ENCODE results near the gene HIP1. TPM values are rescaled to one million over a fixed set of nuclear protein-coding genes. Genes with fewer than 3 reads are reported as not detected.

The HIP1 gene
- total and polyA plus RNA-seq, 4 donors, result 10.6 to 87.9 (median 43.3) TPM

GRCh38 chr7:75584354-75584753, 154.4 kb downstream of the HIP1 start:
- intact Hi-C loops (cut with DNase I), result no loop called here
- Histone ChIP-seq H3K27ac (ENCODE audit: low read depth in 1 of 2, low read length in 2 of 2) (no peak overlapping the region), H3K36me3 (ENCODE audit: control insufficient read depth in 1 of 2, insufficient read depth in 2 of 2, low read length in 1 of 2) (peaks cover 0 to 17% of the 10 kb centered on the region in 2 donors), H3K9me3 (ENCODE audit: control insufficient read depth, low read length) (no peaks in the 10 kb centered on the region), H3K4me1 (ENCODE audit: control insufficient read depth in 1 of 2, insufficient read depth in 2 of 2, low read length in 2 of 2) (no peaks in the 10 kb centered on the region), H3K27me3 (ENCODE audit: control insufficient read depth in 1 of 2, insufficient read depth in 2 of 2, low read length in 1 of 2) (no peaks in the 10 kb centered on the region), H3K4me3 (ENCODE audit: low read length in 2 of 2) (no peak overlapping the region)
- DNase-seq (no peak), ATAC-seq (ENCODE audit: low FRiP score) (no peak)
- 90 to 94% methylated on average over 5 of the region's 5 CpGs for WGBS, 2 donors

GRCh38 chr7:75583255-75583654, 155.5 kb downstream of the HIP1 start:
- no peak overlapping the region for H3K27ac ChIP-seq (ENCODE audit: low read depth in 1 of 2, low read length in 2 of 2)
- ATAC-seq (ENCODE audit: low FRiP score) (no peak), DNase-seq (no peak)
- H3K27me3 ChIP-seq (ENCODE audit: control insufficient read depth in 1 of 2, insufficient read depth in 2 of 2, low read length in 1 of 2), result no peaks in the 10 kb centered on the region
- intact Hi-C loops (cut with DNase I), result no loop called here
- H3K4me1 ChIP-seq (ENCODE audit: control insufficient read depth in 1 of 2, insufficient read depth in 2 of 2, low read length in 2 of 2), result no peaks in the 10 kb centered on the region
- peaks cover 0 to 15% of the 10 kb centered on the region in 2 donors for H3K36me3 ChIP-seq (ENCODE audit: control insufficient read depth in 1 of 2, insufficient read depth in 2 of 2, low read length in 1 of 2)
- 89% methylated on average over 12 of the region's 12 CpGs for WGBS, 2 donors
- no peak overlapping the region for H3K4me3 ChIP-seq (ENCODE audit: low read length in 2 of 2)
- no peaks in the 10 kb centered on the region for H3K9me3 ChIP-seq (ENCODE audit: control insufficient read depth, low read length)

- Histone ChIP-seq H3K9me3 (ENCODE audit: control insufficient read depth, low read length) (no peaks in the 10 kb centered on the region), H3K27ac (ENCODE audit: low read depth in 1 of 2, low read length in 2 of 2) (no peak overlapping the region), H3K27me3 (ENCODE audit: control insufficient read depth in 1 of 2, insufficient read depth in 2 of 2, low read length in 1 of 2) (no peaks in the 10 kb centered on the region), H3K36me3 (ENCODE audit: control insufficient read depth in 1 of 2, insufficient read depth in 2 of 2, low read length in 1 of 2) (peaks cover 0 to 12% of the 10 kb centered on the region in 2 donors), H3K4me1 (ENCODE audit: control insufficient read depth in 1 of 2, insufficient read depth in 2 of 2, low read length in 2 of 2) (no peaks in the 10 kb centered on the region), H3K4me3 (ENCODE audit: low read length in 2 of 2) (no peak overlapping the region)
- intact Hi-C loops (cut with DNase I), result no loop called here
- WGBS, 2 donors, result 64% methylated on average over 6 of the region's 6 CpGs
- no peak for DNase-seq
- no peak for ATAC-seq (ENCODE audit: low FRiP score)
Measured at GRCh38 chr7:75579899-75580298, 158.8 kb downstream of the HIP1 start.

GRCh38 chr7:75578081-75578480, 160.7 kb downstream of the HIP1 start:
- DNase-seq, result no peak
- no peak for ATAC-seq (ENCODE audit: low FRiP score)
- 89 to 91% methylated on average over 7 of the region's 7 CpGs for WGBS, 2 donors
- Histone ChIP-seq H3K27ac (ENCODE audit: low read depth in 1 of 2, low read length in 2 of 2) (no peak overlapping the region), H3K27me3 (ENCODE audit: control insufficient read depth in 1 of 2, insufficient read depth in 2 of 2, low read length in 1 of 2) (no peaks in the 10 kb centered on the region), H3K9me3 (ENCODE audit: control insufficient read depth, low read length) (no peaks in the 10 kb centered on the region), H3K4me3 (ENCODE audit: low read length in 2 of 2) (no peak overlapping the region), H3K4me1 (ENCODE audit: control insufficient read depth in 1 of 2, insufficient read depth in 2 of 2, low read length in 2 of 2) (no peaks in the 10 kb centered on the region), H3K36me3 (ENCODE audit: control insufficient read depth in 1 of 2, insufficient read depth in 2 of 2, low read length in 1 of 2) (peaks cover 0 to 17% of the 10 kb centered on the region in 2 donors)
- intact Hi-C loops (cut with DNase I), result no loop called here

GRCh38 chr7:75575488-75576121, 163.1 kb downstream of the HIP1 start:
- Histone ChIP-seq H3K9me3 (ENCODE audit: control insufficient read depth, low read length) (no peaks in the 10 kb centered on the region), H3K27ac (ENCODE audit: low read depth in 1 of 2, low read length in 2 of 2) (no peak overlapping the region), H3K27me3 (ENCODE audit: control insufficient read depth in 1 of 2, insufficient read depth in 2 of 2, low read length in 1 of 2) (no peaks in the 10 kb centered on the region), H3K4me1 (ENCODE audit: control insufficient read depth in 1 of 2, insufficient read depth in 2 of 2, low read length in 2 of 2) (no peaks in the 10 kb centered on the region), H3K36me3 (ENCODE audit: control insufficient read depth in 1 of 2, insufficient read depth in 2 of 2, low read length in 1 of 2) (peaks cover 0 to 13% of the 10 kb centered on the region in 2 donors), H3K4me3 (ENCODE audit: low read length in 2 of 2) (no peak overlapping the region)
- WGBS, 2 donors, result 73 to 78% methylated on average over 13 of the region's 13 CpGs
- intact Hi-C loops (cut with DNase I), result no loop called here
- no peak for DNase-seq
- ATAC-seq (ENCODE audit: low FRiP score), result no peak

- no peaks in the 10 kb centered on the region for H3K9me3 ChIP-seq (ENCODE audit: control insufficient read depth, low read length)
- no peak overlapping the region for H3K4me3 ChIP-seq (ENCODE audit: low read length in 2 of 2)
- intact Hi-C loops (cut with DNase I), result no loop called here
- H3K27me3 ChIP-seq (ENCODE audit: control insufficient read depth in 1 of 2, insufficient read depth in 2 of 2, low read length in 1 of 2), result no peaks in the 10 kb centered on the region
- H3K27ac ChIP-seq (ENCODE audit: low read depth in 1 of 2, low read length in 2 of 2), result no peak overlapping the region
- ATAC-seq (ENCODE audit: low FRiP score) (no peak), DNase-seq (no peak)
- H3K4me1 ChIP-seq (ENCODE audit: control insufficient read depth in 1 of 2, insufficient read depth in 2 of 2, low read length in 2 of 2), result no peaks in the 10 kb centered on the region
- WGBS, 2 donors, result 93 to 94% methylated on average over 14 of the region's 14 CpGs
- H3K36me3 ChIP-seq (ENCODE audit: control insufficient read depth in 1 of 2, insufficient read depth in 2 of 2, low read length in 1 of 2), result peaks cover 0 to 8% of the 10 kb centered on the region in 2 donors
Measured at GRCh38 chr7:75573477-75574019, 165.2 kb downstream of the HIP1 start.

GRCh38 chr7:75572814-75573213, 165.9 kb downstream of the HIP1 start:
- H3K36me3 ChIP-seq (ENCODE audit: control insufficient read depth in 1 of 2, insufficient read depth in 2 of 2, low read length in 1 of 2), result peaks cover 0 to 8% of the 10 kb centered on the region in 2 donors
- intact Hi-C loops (cut with DNase I), result no loop called here
- H3K4me3 ChIP-seq (ENCODE audit: low read length in 2 of 2), result no peak overlapping the region
- H3K9me3 ChIP-seq (ENCODE audit: control insufficient read depth, low read length), result no peaks in the 10 kb centered on the region
- 92 to 93% methylated on average over 11 of the region's 11 CpGs for WGBS, 2 donors
- H3K27ac ChIP-seq (ENCODE audit: low read depth in 1 of 2, low read length in 2 of 2), result no peak overlapping the region
- no peaks in the 10 kb centered on the region for H3K4me1 ChIP-seq (ENCODE audit: control insufficient read depth in 1 of 2, insufficient read depth in 2 of 2, low read length in 2 of 2)
- ATAC-seq (ENCODE audit: low FRiP score), result no peak
- DNase-seq, result no peak
- no peaks in the 10 kb centered on the region for H3K27me3 ChIP-seq (ENCODE audit: control insufficient read depth in 1 of 2, insufficient read depth in 2 of 2, low read length in 1 of 2)

- H3K27ac ChIP-seq (ENCODE audit: low read depth in 1 of 2, low read length in 2 of 2), result no peak overlapping the region
- ATAC-seq (ENCODE audit: low FRiP score), result no peak
- WGBS, 2 donors, result 87 to 97% methylated on average over 4 to 5 of the region's 5 CpGs
Measured at GRCh38 chr7:75572396-75572795, 166.3 kb downstream of the HIP1 start.

GRCh38 chr7:75571209-75571608, 167.5 kb downstream of the HIP1 start:
- no peaks in the 10 kb centered on the region for H3K27me3 ChIP-seq (ENCODE audit: control insufficient read depth in 1 of 2, insufficient read depth in 2 of 2, low read length in 1 of 2)
- peaks cover 0 to 10% of the 10 kb centered on the region in 2 donors for H3K36me3 ChIP-seq (ENCODE audit: control insufficient read depth in 1 of 2, insufficient read depth in 2 of 2, low read length in 1 of 2)
- DNase-seq (no peak), ATAC-seq (ENCODE audit: low FRiP score) (no peak)
- no peaks in the 10 kb centered on the region for H3K9me3 ChIP-seq (ENCODE audit: control insufficient read depth, low read length)
- WGBS, 2 donors, result 96 to 98% methylated on average over 4 of the region's 4 CpGs
- no peak overlapping the region for H3K27ac ChIP-seq (ENCODE audit: low read depth in 1 of 2, low read length in 2 of 2)
- intact Hi-C loops (cut with DNase I), result no loop called here
- H3K4me3 ChIP-seq (ENCODE audit: low read length in 2 of 2), result no peak overlapping the region
- H3K4me1 ChIP-seq (ENCODE audit: control insufficient read depth in 1 of 2, insufficient read depth in 2 of 2, low read length in 2 of 2), result no peaks in the 10 kb centered on the region

More at GRCh38 chr7:75572396-75572795, 166.3 kb downstream of the HIP1 start:
- H3K36me3 ChIP-seq (ENCODE audit: control insufficient read depth in 1 of 2, insufficient read depth in 2 of 2, low read length in 1 of 2), result peaks cover 0 to 8% of the 10 kb centered on the region in 2 donors
- intact Hi-C loops (cut with DNase I), result no loop called here
- H3K4me3 ChIP-seq (ENCODE audit: low read length in 2 of 2), result no peak overlapping the region
- no peaks in the 10 kb centered on the region for H3K9me3 ChIP-seq (ENCODE audit: control insufficient read depth, low read length)
- no peaks in the 10 kb centered on the region for H3K4me1 ChIP-seq (ENCODE audit: control insufficient read depth in 1 of 2, insufficient read depth in 2 of 2, low read length in 2 of 2)
- no peaks in the 10 kb centered on the region for H3K27me3 ChIP-seq (ENCODE audit: control insufficient read depth in 1 of 2, insufficient read depth in 2 of 2, low read length in 1 of 2)
- no peak for DNase-seq

All from aorta (tissue), 5 donors.